Activated naive CD4-positive, alpha-beta T cell treated with anti-CD3 and anti-CD28 coated beads, Interleukin-2, amount 50 U/mL, for 72 hours (primary cell): ENCODE data around the gene HAUS7. TPM values are rescaled to one million over a fixed set of nuclear protein-coding genes. Genes with fewer than 3 reads are reported as not detected.
A peak's percentile ranks its signal among the peaks of the same experiment; 100 is the strongest.

Experiments
- ATAC-seq, 2 donors: fragments of 150-1000 bp; cut with Tn5 transposase; 2 replicates each; pipeline ENCODE4 v1.10.0; 2021; ENCODE audit warnings: mild to moderate bottlenecking in 2 of 2, moderate library complexity in 2 of 2
- DNase-seq, 2 donors: peaks; one replicate each; pipeline ENCODE4 v3.0.0; 2021 to 2022; ENCODE audit warnings: low spot score in 2 of 2
- H3K27ac Mint-ChIP-seq, 2 donors: one replicate each; pipeline ENCODE4 v1.8.0; 2022; ENCODE audit warnings: mild to moderate bottlenecking in 2 of 2, mixed read lengths in 2 of 2
- H3K36me3 Mint-ChIP-seq, 2 donors: one replicate each; pipeline ENCODE4 v1.8.0; 2022; ENCODE audit warnings: mixed read lengths in 2 of 2
- H3K9me3 Mint-ChIP-seq, 2 donors: one replicate each; pipeline ENCODE4 v1.8.0; 2022; ENCODE audit warnings: mixed read lengths in 2 of 2
- total RNA-seq, 2 donors: library from RNA; stranded (reverse); gene quantifications; one replicate each; pipeline ENCODE4 v1.2.3, GENCODE V29; 2022

The HAUS7 gene
- total RNA-seq, 2 donors from 2014 or later, result 35.4 to 65.5 TPM

DNA sequence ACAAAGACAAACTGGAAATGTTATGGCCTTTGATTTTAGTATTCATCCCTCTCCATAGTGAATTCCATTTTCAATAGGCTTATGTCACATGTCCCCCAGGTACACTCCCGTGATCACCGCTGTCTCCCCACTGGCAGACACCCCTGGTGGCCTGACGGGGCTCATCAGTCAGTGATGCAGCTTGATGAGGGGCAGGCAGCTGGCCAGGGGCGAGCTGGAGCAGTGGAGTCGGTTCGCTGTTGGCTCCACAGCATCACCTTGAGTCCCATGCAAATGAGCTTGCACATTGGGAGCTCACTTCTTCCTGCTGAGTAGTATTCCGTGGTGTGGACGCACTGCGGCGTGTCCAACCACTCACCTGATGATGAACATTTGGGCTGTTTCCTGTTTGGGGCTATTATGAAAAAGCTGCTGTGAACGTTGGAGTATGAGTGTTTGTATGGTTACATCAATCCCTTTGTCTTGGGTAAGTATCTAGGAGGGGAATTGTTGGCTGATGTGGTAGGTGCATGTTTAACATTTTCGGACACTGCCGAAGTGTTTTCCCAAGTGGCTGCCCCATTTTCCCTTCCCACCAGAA lies 29.7 kb downstream of the HAUS7 start:
- no peak overlapping the region for H3K27ac Mint-ChIP-seq
- H3K36me3 Mint-ChIP-seq, result no peaks in the 10 kb centered on the region
- no peak for DNase-seq
- H3K9me3 Mint-ChIP-seq, result no peaks in the 10 kb centered on the region
- ATAC-seq, result no peak

DNA sequence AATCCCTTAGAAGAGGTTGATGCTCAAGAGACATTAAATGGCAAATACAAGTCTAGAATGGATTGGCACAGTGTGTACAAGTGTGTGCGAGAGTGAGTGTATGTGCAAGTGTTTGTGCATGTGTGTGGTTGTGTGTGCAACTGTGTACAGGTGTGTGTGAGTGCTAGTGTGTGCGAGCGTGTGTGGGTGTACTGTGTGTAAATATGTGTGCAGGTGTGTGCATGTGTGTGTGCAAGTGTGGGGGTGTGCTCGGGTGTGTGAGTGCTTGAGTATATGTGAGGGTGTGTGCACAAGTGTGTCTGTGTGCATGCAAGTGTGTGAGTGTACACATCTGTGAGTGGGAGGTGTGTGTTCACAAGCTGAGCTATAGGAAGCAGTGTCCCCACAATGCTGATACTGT lies 30.4 kb downstream of the HAUS7 start:
- Mint-ChIP-seq H3K9me3 (no peaks in the 10 kb centered on the region), H3K27ac (no peak overlapping the region), H3K36me3 (no peaks in the 10 kb centered on the region)
- ATAC-seq (no peak), DNase-seq (no peak)

DNA sequence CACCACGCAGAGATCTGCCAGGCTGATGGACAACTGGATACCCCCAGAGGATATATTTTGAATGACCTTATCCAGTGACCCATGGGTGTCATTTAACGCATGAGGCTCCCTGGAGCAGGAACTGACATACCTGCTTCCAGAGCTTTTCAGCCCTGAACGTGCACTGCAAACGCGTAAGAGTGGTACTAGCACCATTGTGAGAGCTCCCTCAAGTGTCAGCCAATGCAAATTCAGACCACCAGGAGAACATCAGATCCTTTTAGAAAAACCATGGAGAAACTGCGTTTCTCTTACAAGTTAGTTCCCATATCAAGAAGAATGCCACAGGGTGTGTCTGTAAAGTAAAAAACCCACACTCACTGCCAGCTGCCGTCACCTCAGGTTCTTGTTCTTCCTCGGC lies 31.8 kb downstream of the HAUS7 start:
- Mint-ChIP-seq H3K27ac (no peak overlapping the region), H3K36me3 (no peaks in the 10 kb centered on the region), H3K9me3 (no peaks in the 10 kb centered on the region)
- no peak for ATAC-seq
- no peak for DNase-seq

DNA sequence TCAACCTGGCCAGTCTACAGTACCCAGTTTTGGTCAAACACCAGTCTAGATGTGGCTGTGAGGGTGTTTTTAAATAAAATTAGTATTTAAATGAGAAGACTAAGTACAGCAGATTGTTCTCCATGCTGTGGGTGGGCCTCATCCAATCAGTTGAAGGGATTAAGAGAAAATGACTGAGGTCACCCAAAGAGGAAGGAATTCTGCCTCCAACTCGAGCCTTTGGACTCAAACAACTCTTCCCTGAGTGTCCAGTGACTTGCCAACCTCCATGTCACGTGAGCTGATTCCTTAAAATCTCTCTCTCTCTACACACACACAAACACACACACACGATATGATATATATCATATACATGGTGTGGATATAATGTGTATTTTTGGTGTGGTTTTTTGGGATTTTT lies 34.5 kb downstream of the HAUS7 start:
- Mint-ChIP-seq H3K27ac (no peak overlapping the region), H3K36me3 (no peaks in the 10 kb centered on the region), H3K9me3 (no peaks in the 10 kb centered on the region)
- no peak for DNase-seq
- no peak for ATAC-seq

DNA sequence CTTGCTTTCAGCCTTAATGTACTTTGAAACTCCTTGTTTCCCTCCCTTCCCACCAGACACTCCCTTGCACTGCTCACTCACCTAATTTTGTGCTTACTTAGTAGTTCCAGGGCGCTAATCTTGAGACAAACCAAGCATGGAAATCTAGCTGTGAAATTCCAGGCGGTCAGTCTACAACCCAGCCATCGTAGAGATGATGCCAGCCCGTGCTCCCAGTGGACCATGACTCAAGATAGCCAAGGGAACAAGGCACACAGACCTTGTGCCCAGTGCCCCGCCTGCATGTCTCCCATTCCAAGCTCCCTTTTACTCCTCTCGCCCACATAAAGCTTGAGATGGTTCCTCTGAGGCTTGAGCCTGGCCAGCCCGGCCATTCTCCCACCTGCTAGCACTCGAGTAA lies 35.6 kb downstream of the HAUS7 start:
- no peaks in the 10 kb centered on the region for H3K9me3 Mint-ChIP-seq
- ATAC-seq (no peak), DNase-seq (no peak)
- H3K36me3 Mint-ChIP-seq, result no peaks in the 10 kb centered on the region
- no peak overlapping the region for H3K27ac Mint-ChIP-seq

DNA sequence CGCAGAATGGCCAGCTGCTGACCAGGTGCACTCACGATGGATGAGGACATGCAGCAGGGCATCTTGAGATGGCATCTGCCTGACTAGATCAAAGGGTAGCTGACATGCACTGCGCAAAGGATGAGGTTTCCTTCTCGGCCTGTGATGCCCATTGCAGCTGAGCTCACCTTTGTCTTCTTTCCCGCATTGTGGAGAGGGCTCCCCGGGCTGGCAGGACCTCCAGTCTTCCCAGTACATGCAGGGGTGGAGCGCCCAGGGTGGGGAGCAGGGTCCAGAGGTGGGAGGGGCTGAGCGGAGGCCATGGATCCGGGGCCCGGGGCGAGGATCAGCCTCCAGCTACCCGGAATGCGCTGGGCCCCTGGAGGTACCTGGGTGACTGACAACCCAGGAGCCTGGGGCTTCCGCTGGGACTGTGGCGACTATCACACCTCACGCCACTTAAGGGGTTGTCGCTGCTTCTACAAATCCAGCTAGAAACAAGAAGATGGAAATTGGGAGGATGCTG lies 36.5 kb downstream of the HAUS7 start:
- Mint-ChIP-seq H3K9me3 (no peaks in the 10 kb centered on the region), H3K27ac (no peak overlapping the region), H3K36me3 (no peaks in the 10 kb centered on the region)
- ATAC-seq, result no peak
- no peak for DNase-seq

DNA sequence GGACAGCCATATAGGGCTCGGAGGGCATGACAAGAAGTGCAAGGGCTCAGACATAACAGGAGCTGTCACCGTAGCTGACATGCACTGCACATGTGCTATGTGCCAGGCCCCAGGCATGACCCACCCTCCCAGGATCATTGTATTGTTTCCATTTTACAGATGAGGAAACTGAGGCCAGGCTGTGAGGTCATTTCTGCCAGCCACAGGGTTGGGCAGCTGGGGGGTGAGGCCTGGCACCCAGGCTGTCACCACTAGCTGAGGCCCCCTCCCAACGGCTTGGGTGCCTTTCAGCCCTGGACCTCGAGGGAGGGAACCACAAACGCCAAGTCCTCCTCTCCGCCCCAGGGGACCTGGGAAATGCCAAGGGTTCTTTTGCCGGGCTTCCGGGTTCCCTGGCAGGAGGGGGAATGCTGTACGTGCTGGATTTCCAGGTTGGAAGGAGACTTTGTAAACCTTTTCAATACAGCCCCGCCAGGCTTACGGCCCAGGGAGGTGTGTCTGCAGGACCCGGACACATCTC lies 37.2 kb downstream of the HAUS7 start:
- Mint-ChIP-seq H3K9me3 (no peaks in the 10 kb centered on the region), H3K27ac (no peak overlapping the region), H3K36me3 (no peaks in the 10 kb centered on the region)
- ATAC-seq, result no peak
- DNase-seq, result no peak

DNA sequence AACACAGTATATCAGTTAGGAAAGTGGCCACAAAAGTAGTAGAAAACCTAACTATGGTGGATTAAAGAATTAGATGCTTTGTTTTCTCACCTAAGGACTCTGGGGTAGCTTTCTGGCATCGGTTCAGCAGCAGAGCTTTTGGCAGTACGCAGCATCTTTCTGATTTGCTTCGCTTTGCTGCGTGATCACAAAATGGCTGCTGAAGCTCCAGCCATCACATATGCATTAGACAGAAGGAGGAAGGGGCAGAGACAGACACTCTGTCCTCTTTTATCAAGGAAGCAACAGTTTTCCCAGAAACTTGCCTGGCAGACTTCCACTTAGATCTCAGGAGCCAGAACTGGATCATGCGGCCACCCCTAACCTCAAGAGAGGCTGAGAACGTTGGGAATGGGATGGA lies 39.6 kb downstream of the HAUS7 start:
- Mint-ChIP-seq H3K9me3 (no peaks in the 10 kb centered on the region), H3K27ac (no peak overlapping the region), H3K36me3 (no peaks in the 10 kb centered on the region)
- ATAC-seq, result no peak
- DNase-seq, result no peak

DNA sequence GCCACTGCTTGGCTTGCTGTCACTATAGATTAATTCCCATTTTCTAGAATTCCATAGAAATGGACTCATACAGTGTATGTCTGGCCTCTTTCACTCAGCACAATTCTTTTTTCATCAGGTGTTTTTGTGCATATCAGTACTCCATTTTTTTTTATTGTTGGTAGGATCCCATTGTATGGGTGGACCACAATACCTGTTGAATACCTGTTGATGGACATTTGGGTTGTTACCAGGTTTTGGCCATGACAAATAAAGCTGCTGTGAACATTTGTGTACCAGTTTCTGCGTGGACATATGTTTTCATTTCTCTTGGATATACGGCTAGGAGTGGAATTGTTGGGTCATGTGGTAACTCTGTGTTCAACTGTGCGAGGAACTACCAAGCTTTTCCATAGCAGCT lies 44.2 kb downstream of the HAUS7 start:
- Mint-ChIP-seq H3K9me3 (no peaks in the 10 kb centered on the region), H3K36me3 (no peaks in the 10 kb centered on the region), H3K27ac (no peak overlapping the region)
- ATAC-seq (no peak), DNase-seq (no peak)

DNA sequence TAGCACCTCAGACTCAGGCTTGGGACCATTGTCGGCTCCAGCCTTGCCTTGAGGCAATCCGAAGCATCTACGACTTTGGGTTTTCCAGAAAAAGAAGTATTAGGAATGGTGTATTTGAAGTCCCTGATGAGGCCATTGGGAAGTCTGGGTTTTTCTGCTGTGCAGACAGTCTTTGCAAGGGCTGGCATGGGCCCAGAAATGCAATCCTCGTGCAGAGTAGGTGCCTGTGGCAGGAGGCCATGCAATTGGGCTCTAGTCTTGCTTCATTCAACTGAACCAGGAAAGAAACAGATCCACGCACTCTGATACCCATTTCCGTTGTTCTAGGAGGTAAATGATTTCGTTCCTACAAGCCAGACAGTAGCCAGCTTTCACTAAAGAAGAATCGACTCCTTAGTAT lies 46.7 kb downstream of the HAUS7 start:
- no peaks in the 10 kb centered on the region for H3K36me3 Mint-ChIP-seq
- no peak for ATAC-seq
- no peak overlapping the region for H3K27ac Mint-ChIP-seq
- H3K9me3 Mint-ChIP-seq, result no peaks in the 10 kb centered on the region
- DNase-seq, result no peak

DNA sequence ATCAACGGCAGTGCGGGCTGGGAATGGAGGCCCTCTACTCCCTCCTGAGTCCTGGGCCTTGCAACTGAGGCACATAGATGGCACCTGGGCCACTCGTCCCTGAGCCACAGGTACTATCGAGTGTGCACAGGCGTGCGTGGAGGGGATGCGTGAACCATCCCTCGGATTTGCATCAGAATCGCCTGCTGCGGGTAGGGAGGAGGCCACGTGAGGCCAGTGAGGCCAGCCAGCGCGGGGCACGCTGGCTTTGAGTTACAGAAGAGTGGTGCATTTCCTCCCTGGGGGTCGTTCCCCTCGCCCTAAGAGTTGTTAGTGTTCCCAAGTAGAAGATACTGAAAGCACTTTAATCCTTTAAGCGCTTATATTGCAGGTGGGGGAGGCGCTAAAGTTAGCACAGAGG lies 48.5 kb downstream of the HAUS7 start:
- ATAC-seq, result no peak
- Mint-ChIP-seq H3K27ac (no peak overlapping the region), H3K9me3 (no peaks in the 10 kb centered on the region), H3K36me3 (no peaks in the 10 kb centered on the region)
- DNase-seq, result no peak

DNA sequence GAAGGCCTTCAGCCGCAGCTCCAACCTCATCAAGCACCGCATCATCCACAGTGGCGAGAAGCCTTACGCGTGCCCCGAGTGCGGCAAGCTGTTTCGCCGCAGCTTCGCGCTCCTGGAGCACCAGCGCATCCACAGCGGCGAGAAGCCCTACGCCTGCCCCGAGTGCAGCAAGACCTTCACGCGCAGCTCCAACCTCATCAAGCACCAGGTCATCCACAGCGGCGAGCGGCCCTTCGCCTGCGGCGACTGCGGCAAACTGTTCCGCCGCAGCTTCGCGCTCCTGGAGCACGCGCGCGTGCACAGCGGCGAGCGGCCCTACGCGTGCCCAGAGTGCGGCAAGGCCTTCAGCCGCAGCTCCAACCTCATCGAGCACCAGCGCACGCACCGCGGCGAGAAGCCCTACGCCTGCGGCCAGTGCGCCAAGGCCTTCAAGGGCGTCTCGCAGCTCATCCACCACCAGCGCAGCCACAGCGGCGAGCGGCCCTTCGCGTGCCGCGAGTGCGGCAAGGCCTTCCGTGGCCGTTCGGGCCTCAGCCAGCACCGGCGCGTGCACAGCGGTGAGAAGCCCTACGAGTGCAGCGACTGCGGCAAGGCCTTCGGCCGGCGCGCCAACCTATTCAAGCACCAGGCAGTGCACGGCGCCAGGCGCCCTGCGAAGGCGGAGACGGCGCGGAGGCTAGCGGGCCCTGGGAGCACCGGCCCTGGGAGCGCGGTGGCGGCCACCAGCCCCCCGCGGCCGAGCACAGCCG lies 49.4 kb downstream of the HAUS7 start:
- ATAC-seq, result no peak
- H3K27ac Mint-ChIP-seq, result no peak overlapping the region
- no peaks in the 10 kb centered on the region for H3K36me3 Mint-ChIP-seq
- no peak for DNase-seq
- no peaks in the 10 kb centered on the region for H3K9me3 Mint-ChIP-seq

DNA sequence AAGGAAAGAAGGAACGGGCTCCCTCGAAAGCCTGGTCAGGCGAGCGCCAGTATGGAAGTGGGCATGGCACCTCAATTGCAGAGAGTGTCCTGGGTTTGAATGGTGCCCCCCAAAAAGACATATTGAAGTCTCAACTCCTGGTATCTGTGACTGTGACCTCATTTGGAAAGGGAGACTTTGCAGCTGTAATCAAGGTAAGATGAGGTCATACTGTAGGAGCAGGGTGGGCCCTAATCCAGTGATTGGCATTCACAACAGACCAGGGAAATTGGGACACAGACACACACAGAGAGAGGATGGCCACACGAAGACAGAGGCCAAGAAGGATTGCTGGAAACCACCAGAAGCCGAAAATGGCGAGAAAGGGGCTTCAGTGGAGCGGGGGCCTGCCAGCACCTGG lies 52.7 kb downstream of the HAUS7 start:
- DNase-seq, result no peak
- ATAC-seq, result no peak
- no peak overlapping the region for H3K27ac Mint-ChIP-seq
- no peaks in the 10 kb centered on the region for H3K9me3 Mint-ChIP-seq
- no peaks in the 10 kb centered on the region for H3K36me3 Mint-ChIP-seq

DNA sequence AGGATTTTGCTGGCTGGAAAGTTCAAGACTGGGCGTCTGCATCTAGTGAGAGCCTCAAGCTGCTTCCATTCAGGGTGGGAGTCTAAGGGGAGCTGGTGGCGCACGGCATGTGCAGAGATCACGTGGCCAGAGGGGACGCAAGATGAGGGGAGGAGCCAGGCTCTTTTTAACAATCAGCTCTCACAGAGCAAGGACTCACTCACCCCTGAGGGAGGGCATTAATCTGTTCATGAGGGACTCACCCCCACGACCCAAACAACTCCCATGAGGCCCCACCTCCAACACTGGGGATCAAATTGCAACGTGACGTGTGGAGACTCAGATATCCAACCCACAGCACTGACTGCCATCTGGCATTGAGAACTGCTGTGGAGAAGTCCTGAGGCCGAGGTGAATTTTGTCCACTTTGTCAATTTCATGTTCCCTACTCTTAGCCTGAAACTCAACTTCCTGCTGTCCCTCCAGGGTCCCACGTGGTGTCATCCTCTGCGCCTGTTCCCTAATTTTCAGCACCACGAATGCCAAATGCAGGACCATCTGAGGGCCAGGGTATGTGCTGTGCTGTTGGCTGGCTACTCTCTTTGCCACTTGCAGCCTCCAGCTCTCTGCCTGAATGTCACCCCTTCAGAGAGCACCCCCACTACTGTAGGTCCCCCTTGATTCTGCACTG lies 53.5 kb downstream of the HAUS7 start:
- Mint-ChIP-seq H3K36me3 (no peaks in the 10 kb centered on the region), H3K9me3 (no peaks in the 10 kb centered on the region), H3K27ac (no peak overlapping the region)
- no peak for DNase-seq
- ATAC-seq, result no peak

DNA sequence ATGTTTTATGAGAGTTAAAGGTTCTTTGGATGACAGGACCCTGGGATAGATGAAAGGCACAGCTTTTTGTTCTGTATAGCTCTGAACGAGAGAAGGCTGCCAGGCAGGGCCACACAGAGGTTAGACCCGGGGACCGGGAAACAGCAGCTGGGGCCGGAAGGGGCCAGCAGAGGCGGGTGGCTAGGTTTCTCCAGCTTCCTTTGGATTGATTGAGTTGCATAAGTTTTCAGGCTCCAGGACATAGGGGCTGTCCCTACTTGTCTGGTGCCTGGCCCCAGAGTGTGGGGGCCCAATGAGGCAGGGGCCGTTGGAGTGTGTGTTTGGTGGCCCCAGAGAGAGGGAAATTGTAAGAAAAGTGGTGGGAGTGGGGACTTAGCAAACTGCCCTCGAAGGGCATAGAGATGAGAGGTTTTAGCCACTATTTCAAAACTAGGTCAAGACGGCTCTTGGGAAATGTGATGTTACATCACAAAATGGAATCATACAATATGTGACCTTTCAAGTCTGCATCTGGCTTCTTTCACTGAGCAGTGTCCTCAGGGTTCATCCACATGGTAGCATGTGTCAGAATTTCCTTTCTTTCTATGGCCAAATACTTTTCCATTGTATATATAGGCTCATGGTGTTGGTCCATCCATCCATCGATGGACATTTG lies 55.4 kb downstream of the HAUS7 start:
- H3K36me3 Mint-ChIP-seq, result no peaks in the 10 kb centered on the region
- no peaks in the 10 kb centered on the region for H3K9me3 Mint-ChIP-seq

DNA sequence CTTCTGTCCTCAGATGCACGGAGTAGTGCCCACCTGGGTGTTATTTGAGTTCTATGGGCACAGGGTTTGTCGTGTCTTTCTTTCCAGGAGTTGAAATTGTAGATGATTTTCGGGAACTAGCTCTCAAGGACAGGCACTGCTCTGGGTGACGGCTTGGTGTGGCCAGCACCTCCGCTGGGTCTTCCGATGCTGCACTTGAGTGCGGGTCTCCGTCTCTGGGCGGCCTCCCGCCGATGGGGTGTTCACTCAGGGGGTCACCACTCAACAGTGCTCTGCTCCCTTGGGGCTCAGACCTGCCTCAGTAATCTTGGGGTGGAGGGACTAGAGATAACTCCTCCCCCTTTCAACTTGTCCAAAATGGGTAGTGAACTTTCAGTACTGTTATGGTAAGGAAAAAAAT lies 56.6 kb downstream of the HAUS7 start:
- peak in 1 of 2 donors; percentile 34 for DNase-seq

More for the DNA sequence above, 55.4 kb downstream of the HAUS7 start:
- ATAC-seq (no peak), DNase-seq (peak in 1 of 2 donors; percentile 4)
- H3K27ac Mint-ChIP-seq, result no peak overlapping the region

More for the DNA sequence above, 56.6 kb downstream of the HAUS7 start:
- Mint-ChIP-seq H3K36me3 (no peaks in the 10 kb centered on the region), H3K27ac (no peak overlapping the region), H3K9me3 (no peaks in the 10 kb centered on the region)
- no peak for ATAC-seq
